ENCODE measurements around the gene ADRB2.
A peak's percentile ranks its signal among the peaks of the same experiment; 100 is the strongest.
"Not testable (repeated sequence)": the region's sequence is repeated elsewhere in the genome, so short reads cannot be mapped to it uniquely, and the experiment has no call there.

The ADRB2 gene

DNA sequence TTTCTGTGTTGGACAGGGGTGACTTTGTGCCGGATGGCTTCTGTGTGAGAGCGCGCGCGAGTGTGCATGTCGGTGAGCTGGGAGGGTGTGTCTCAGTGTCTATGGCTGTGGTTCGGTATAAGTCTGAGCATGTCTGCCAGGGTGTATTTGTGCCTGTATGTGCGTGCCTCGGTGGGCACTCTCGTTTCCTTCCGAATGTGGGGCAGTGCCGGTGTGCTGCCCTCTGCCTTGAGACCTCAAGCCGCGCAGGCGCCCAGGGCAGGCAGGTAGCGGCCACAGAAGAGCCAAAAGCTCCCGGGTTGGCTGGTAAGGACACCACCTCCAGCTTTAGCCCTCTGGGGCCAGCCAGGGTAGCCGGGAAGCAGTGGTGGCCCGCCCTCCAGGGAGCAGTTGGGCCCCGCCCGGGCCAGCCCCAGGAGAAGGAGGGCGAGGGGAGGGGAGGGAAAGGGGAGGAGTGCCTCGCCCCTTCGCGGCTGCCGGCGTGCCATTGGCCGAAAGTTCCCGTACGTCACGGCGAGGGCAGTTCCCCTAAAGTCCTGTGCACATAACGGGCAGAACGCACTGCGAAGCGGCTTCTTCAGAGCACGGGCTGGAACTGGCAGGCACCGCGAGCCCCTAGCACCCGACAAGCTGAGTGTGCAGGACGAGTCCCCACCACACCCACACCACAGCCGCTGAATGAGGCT lies at the start of gene ADRB2:
ADRB2 (plus strand) TSS at position 559 of the 686 bp plus-strand sequence. CDS start 221 bp downstream, outside the sequence.
- peak; percentile 81 for DNase-seq

DNA sequence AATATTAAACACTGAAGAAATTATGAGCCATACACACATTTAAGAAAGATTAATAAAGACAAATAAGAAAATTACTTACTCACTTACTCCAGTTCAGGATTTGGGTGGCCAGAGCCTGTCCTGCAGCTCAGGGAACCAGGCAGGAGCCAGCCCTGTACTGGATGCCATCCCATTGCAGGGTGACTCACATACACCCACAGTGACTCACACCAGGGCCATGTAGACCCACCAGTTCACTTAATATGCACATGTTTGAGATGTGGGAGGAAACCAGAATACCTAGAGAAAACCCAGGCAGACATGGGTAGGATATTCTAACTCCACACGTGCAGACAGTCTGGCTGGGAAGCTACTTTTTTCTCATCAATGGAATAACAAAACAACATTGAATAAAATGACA lies 49.6 kb upstream of the ADRB2 start:
- DNase-seq = no peak

DNA sequence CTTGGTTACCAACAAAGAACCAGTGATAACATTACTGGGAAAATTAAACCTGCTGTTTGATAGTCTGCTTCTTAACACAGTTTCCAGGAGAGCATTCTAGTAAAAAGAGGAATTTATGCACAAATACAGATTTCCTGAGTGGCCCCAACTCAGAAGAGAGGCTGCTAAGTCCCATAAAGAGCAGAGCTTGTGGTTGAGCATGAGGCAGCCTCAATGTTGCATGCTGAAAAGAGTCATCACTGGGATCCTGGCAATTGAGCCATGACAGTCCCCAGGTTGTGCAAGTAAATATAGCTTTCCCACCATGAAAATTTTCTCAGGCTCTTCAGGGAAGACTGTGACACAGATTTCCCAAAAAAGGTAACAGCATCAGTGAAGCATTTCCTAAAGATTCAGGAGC lies 47.5 kb upstream of the ADRB2 start:
- DNase-seq = no peak

DNA sequence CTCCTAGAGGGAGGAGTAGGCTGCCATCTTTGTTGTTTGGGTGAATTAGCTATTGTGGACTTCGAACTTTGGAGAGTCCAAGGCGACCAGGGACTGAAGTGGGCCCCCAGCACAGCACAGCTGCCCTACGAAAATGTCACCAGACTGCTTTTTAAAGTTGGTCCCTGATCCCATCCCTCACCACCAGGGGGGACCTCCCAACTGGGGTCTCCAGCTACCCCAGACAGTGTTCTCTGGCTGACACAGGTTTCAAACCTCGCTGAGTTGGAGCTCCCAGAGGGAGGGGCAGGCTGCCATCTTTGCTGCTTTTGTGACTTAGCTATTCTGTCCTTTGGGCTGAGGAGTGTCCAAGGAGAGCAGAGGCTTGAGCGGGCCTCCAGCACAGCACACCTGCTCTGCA lies 45.7 kb upstream of the ADRB2 start:
- no peak for DNase-seq

DNA sequence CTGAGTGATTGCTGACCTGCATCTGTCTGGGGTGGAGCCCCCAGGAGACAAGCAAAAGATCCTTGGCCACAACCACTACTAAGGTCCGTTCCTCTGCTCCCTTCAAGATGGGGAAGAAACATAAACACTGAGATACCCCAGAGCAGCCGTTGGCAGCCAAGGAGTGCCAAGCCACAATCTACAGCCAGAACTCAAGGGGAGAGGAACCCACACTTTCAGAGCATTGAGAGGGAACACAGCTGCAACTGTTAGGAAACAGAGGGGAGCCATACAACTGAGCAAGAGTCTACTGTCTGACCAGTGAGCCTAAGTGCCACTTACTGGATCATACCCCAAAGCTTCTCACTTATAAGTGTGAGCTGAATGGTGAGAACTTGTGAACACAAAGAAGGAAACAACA lies 44.6 kb upstream of the ADRB2 start:
- no peak for DNase-seq

DNA sequence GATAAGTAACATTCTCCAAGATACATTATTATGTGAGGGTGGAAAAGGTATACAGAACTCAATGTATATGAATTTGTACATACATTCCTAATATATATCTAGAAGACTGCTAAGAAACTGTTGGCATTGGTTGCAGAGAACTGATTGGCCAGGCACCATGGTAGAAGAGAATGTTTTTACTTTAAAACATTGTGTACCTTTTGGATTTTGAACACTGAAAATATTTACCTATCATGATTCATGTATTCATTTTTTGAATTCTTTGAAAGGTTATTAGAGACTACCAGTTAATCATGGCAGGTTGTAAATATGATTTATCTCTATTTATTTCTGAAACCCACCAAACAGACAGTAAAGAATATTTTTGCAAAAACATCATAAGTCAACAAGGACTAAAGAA lies 41.2 kb upstream of the ADRB2 start:
- DNase-seq = no peak

DNA sequence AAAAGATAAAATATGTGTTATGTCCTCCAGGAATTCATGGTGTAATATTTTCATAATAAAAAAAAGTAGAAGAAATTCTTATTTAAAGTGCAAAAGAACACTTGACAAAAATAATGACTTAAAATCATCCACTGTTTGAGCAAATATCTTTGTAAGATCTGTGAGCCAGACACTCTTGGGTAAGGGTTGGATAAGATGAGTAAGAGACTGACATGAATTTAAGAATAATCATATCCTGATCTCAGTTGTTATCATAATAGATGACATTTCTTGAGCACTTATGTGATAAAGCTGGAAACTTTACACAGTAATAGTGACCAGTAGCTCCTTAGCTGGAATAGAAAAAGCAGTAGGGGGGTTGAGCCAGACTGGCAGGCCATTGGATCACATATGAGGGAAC lies 40.0 kb upstream of the ADRB2 start:
- DNase-seq = no peak

DNA sequence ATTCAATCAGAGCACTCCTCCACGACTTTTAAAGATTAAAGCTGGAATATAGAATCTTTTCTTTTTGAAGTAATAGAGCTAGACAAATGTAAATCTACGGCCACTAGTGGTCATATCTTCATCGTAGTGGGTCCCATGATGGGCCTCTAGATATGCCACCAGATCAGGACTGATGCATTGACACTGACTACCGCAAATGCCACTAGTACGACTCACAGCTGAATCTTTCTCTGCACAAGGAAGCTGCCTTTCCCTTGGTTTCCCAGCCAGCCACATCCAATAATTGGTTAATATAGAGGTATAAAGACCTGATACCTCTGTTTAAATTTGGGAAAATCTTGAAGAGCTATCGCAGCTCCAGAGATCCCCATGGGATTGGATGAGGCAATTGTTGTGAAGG lies 37.8 kb upstream of the ADRB2 start:
- no peak for DNase-seq

DNA sequence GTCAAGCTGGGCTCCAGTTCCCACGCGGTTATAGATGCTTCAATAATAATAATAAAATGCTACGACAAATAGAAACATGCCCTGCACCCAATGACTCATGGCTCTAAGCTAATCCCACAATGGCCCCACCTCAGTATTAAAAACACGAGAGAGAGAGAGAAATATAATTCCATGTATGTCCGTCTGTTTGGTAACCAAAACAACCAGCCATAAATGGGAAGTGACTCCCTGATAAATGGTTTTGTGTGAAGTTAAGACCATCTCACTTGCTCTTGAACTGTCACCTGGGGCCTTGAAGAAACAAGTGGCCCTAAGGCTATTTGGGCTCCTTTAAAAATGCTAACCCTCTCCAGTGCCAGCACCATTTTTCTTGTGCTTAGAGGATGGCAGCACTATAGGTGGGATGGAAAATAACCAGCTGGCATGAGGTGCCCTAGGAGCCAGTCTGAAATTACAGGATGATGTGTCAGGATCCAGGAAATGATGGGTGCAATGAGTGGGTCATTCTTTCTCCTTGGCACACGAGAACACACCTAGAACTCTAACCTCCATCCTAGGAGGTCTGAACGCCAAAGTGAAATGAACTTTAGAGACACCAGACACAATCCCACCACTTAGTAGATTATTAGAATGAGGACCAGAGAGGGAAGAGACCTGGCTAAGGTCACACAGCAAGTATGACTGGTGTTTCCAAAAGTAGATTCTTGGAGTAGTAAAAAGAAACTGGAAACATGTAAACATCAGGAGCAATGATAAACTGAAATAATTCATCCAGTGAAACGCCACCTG lies 35.7 kb upstream of the ADRB2 start:
- DNase-seq = no peak

DNA sequence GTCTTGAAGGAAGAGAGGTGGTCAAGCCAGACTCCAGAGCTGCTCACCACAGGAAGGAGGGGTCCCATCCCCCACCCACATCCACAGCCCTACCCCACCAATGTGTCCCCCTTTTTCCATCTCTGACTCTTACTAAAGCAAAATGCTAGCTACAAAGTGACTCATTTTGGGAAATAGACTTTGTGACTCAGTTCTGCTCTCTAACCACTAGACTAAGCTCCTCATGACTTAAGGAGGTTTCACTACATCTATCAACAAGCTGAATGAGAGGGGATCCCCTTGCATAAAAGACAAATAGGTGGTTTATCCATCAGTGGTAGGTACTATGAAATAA lies 35.1 kb upstream of the ADRB2 start:
- no peak for DNase-seq

DNA sequence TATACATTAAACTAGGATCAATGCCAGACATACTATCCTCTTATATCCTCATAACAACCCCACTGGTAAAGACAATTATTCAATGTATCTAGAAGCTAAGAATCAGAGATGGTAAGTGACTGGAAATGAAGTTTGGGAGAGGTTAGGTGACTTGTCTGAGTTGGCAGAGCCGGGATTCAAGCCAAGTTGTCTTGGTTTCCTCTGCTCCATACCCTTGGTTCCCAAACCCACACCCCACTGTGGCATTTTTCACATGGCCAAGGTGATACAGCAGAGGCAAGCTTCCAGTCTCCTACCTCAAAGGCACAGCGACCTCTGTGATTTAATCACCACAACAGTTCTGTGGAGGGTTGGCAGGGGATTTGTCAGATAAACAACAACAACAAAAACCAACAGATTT lies 34.7 kb upstream of the ADRB2 start:
- no peak for DNase-seq

DNA sequence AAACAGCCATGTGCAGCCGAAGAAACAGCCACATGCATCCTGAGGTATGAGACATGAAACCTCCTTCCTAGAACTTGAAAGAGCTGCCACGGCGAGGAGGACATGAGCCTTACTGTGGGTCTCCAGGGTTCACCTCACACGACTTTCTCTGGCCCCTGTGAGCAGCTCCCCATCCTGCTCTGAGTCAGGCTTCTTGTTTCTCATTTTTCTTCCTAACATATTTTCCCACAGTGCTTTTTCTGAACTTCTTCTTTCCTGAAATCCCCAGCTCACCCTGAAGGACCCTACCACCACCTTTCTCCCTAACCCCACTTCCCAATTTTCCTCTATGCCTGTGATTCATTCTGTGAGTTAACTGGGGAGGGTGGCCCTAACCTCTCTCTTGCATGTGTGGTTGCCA lies 33.7 kb upstream of the ADRB2 start:
- DNase-seq = no peak

DNA sequence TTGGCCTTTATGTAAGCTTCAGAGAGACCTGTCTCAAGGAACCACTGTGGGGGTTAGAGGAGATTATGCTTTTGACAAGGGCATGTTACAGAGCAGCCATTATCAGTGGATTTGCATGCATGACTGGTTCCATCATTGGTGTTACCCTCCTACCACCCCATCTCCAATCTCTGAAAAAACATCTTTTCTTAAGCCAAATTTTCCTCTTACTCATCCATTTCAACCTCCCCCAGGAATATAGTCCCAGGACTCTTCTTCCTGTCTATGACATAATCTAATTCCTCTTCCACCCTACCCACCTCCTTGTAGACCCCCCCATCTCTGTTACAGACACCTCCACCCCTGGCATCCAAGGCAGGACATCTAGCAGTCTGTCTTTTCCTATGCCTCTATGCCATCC lies 33.1 kb upstream of the ADRB2 start:
- no peak for DNase-seq

DNA sequence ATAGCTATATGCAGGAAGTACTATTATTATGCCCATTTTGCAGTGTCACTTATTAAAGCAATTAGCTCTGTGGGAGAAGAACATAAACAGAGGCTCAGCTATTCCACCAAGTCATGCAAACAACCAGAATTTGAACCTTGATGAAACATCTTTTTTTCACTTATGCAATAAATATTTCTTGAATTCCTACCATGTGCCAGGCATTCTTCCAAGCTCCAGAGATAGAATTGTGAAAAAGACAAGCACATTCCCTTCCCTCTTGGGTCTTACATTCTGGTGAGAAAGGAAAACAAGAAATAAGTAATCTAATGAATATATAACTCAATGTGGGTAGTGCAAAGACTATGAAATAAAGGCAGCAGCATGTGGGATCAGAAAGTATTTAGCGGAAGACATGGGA lies 32.1 kb upstream of the ADRB2 start:
- DNase-seq = no peak

DNA sequence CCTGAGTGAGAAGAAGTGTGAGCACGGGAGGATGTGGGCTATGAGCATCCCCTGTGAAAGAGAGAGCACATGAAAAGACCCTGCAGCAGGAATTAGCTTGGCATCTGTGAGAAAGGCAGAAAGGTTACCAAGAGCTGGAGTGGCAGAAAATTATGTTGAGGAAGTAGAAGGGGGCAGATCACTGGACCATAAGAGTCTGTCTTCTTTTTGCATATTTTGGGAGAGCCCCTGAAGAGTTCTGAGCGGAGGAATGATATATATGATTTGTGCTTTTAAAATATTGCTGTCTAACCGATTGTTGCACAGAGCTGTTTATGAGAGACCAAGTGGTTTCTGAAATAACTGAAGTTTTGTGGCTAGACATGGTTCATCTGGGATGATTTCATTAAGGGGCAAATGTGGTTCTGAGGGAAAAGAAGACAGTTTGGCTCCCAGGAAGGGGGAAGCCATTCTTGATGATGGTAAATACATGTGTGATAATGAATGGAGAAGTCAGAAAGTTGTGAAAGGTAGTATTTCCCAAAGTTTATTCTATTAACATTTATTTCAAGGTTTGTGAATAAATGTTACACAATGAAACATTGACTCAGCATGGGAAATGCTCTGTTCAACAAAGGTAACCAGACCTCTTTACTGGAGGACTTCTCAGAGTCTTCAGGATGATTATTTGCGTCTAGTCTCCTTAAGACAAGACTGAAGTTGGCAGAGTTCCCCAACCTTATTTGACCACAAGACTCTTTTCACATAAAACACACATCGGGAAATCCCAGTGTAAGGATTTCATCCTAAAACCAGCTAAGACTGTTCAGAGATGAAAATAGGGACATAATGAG lies 31.5 kb upstream of the ADRB2 start:
- DNase-seq = no peak

DNA sequence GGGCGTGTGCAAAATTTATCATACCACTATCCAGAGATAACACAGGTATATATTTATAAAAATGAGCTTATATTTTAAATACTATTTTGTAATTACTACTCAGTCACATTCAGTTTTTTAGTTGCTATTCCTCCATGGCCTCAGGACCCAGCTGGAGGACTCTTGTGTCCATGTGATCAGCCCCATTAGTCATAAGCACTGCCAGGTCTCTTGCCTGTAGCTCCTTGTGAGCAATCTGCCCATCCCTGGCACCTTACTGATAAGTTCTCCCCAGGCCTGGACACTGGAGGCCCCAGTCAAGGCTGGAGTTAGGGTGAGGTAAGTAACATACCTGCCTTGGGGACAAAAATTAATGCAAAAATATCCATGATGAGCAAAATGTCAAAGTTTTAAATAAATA lies 29.5 kb upstream of the ADRB2 start:
- no peak for DNase-seq

DNA sequence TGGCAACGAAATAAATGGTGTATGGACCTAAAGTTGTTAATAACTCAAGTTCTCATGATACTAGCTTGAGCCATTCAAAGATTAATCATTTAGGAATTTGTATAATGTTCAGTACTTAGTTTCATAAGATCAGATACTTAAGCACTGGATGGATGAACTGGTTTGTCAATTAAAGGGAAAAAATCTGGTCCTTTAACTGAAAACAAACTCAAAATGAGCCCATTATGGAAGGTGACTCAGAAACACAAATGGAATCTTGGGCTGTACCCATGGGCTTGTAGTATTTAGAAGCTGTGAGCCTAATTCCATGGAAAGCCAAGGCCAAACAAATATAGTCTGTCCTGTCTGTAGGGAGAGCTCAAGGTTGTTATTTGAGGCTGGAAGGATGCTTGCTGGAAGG lies 27.6 kb upstream of the ADRB2 start:
- no peak for DNase-seq

DNA sequence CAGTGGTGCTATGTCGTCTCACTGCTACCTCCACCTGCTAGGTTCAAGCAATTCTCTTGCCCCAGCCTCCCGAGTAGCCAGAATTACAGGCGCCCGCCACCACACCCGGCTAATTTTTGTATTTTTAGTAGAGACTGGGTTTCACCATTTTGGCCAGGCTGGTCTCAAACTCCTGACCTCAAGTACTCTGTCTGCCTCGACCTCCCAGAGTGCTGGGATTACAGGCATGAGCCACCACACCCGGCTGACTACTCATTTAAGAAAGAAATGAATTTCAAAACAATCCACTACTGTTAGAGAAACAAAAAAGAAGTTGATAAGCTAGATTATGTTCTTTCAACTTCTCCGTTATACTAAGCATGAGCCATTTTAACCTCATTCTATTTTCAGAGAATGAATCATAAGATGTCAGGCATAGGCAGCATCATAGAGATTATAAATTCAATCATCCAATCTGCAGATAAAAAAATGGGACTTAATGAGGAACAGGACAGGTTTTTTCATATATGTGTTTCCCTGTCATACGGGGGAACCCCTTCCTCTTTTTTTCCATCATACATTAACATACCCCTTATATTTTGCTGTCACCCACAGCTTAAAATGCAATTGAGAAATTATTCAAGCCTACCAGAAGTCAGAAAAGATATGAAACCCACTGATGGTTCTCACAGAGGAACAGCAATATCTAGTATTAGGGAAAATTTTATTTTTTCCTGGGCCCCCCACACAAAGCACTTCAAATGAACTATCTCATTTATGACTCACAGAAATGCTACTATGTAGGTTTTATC lies 26.5 kb upstream of the ADRB2 start:
- DNase-seq = no peak

DNA sequence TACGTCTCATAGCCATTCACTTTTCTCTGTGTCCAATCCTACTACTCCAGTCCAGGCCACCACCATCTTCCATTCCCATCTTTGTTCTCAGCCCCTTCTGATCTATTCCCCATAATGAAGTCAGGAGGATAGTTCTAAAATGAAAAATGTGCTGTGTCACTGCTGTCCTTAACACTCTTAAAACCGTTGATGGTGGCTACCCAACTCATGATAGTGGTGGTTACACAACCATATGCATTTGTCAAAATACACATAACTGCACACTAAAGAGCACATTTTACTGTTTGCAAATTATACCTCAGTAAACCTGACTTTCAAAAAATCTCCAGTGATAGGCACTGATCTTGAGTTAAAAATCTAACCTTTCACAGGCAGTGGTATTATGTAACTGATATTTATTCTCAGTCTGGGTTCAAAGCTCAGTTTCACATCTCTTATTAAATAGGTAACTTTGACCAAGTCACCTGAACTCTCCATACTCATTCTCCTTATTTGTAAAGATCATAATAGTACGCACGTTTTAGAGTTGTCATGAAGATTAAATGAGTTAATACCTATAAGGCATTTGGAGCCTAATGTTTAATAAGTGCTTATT lies 24.6 kb upstream of the ADRB2 start:
- DNase-seq = no peak

DNA sequence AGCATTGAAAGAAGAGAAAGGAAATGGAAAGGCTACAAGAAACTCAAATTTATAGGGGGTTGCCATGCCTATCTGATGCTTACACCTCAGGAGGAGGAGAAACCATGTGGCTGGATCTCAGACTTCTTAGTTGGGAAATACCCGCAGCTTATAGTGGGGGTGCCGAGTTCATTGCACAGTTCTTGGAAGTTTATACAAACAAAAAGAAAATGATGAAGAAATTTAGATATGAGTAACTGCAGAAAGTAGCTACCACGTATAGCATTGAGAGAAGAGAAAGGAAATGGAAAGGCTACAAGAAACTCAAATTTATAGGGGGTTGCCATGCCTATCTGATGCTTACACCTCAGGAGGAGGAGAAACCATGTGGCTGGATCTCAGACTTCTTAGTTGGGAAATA lies 23.0 kb upstream of the ADRB2 start:
- DNase-seq = not testable (repeated sequence)

DNA sequence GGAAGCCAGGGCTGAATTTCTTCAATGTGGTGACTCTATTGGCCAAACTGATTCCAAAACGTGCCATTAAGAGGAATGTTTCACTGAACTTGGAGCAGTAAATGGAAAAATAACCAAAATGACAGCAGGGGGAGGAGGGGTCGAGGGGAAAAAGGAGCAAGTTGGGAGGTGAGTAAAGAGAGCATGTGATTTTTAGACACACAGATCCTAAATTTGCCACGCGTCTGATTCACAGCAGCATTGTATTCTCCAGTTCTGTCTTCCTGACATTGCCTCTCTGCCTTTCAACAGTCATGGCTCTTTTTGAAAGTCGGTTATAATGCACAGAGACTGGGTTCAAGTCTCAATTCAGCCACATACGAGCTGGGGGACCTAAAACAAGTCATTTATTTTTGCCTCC lies 22.0 kb upstream of the ADRB2 start:
- no peak for DNase-seq
